Inflammatory macrophage (primary cell): ENCODE data around the gene ZBTB46.

ENCODE experiments used
- DNase-seq, 2 donors: peaks; one replicate each; pipeline ENCODE4 v3.0.0-alpha.2; 2020 to 2022

ZBTB46 gene

GRCh38 chr20:63703471-63703975, 127.5 kb downstream of the ZBTB46 start:
- no peak for DNase-seq

- no peak for DNase-seq
These were observed 128.2 kb downstream of the ZBTB46 start for GRCh38 chr20:63702751-63703470.

GRCh38 chr20:63702036-63702665, 128.9 kb downstream of the ZBTB46 start:
- no peak for DNase-seq

- no peak for DNase-seq
These were observed 129.6 kb downstream of the ZBTB46 start for GRCh38 chr20:63701329-63702035.

GRCh38 chr20:63701051-63701328, 130.1 kb downstream of the ZBTB46 start:
- no peak for DNase-seq

GRCh38 chr20:63700199-63701050, 130.6 kb downstream of the ZBTB46 start:
- DNase-seq: no peak

GRCh38 chr20:63699466-63700198, 131.4 kb downstream of the ZBTB46 start:
- DNase-seq: no peak

- no peak for DNase-seq
These were observed 132.2 kb downstream of the ZBTB46 start for GRCh38 chr20:63698739-63699465.

GRCh38 chr20:63697868-63698545, 133.1 kb downstream of the ZBTB46 start:
- no peak for DNase-seq

GRCh38 chr20:63697357-63697867, 133.7 kb downstream of the ZBTB46 start:
- no peak for DNase-seq

- DNase-seq: no peak
These were observed 134.3 kb downstream of the ZBTB46 start, which contains the start of gene TNFRSF6B for GRCh38 chr20:63696628-63697356. Gene TNFRSF6B, plus strand, starts transcription at chr20:63696652. Its CDS starts 116 bp downstream, at chr20:63696768.

GRCh38 chr20:63696306-63696627, 134.8 kb downstream of the ZBTB46 start:
- peak in 1 of 2 donors; percentile 42 for DNase-seq

GRCh38 chr20:63695424-63696305, 135.4 kb downstream of the ZBTB46 start:
- no peak for DNase-seq

- no peak for DNase-seq
These were observed 136.3 kb downstream of the ZBTB46 start for GRCh38 chr20:63694584-63695423.

- no peak for DNase-seq
These were observed 137.1 kb downstream of the ZBTB46 start for GRCh38 chr20:63693733-63694583.
